Activated CD8-positive, alpha-beta memory T cell treated with anti-CD3 and anti-CD28 coated beads for 1 hour (primary cell): ENCODE data around the gene UBB.

Source experiments
- DNase-seq, 2 donors: peaks; one replicate each; pipeline ENCODE4 v3.0.0-alpha.2; 2020; ENCODE audit warnings: low read depth in 1 of 2; ENCODE audit errors: extremely low read depth in 1 of 2

The UBB gene

DNA sequence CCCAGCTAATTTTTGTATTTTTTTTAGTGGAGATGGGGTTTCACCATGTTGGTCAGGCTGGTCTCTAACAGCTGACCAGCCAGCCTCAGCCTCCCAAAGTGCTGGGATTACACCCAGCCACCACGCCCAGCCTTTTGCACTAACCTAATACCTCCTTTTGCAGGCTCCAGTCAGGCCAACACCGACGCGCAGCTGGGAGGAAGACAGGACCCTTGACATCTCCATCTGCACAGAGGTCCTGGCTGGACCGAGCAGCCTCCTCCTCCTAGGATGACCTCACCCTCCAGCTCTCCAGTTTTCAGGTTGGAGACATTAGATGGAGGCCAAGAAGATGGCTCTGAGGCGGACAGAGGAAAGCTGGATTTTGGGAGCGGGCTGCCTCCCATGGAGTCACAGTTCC lies 36.5 kb downstream of the UBB start:
- no peak for DNase-seq

DNA sequence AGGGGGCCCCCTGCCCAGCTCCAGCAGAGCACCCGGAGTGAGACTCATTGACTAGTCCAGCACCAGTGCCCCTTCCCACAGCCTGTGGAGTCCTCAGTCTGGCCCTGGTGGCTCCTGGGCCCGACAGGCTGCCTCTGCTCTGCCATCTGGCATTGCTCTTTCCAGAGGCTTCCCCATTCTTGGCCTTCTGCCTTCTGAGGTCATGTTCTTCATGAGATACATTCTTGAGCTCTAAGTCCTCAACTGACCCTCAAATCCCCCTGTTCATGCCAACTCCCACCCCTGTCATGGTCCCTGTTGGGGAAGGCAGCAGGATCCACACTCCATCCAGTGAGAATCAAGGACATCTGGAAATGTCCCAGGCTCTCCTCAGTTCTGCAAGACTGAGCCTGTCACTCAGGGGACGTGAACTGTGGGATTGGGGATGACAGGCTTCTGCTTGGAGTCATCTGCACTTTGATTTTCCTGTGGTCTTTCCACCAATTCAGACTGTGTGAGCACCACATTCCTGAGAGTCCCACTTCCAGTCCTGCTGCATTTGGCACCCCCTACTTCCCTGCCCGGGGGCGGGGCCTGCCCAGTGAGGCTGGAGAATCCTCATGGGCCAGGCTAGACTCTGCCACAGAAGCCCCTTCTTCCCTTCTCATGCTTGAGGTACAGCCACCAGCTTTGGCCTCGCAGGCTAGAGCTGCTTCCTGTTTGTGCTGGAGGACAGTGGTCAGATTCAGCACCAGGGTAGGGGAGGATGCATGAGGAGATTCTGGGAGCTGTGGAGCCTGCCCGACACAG lies 37.2 kb downstream of the UBB start:
- no peak for DNase-seq

GRCh38 chr17:16418685-16419068 lies 37.8 kb downstream of the UBB start:
- no peak for DNase-seq

DNA sequence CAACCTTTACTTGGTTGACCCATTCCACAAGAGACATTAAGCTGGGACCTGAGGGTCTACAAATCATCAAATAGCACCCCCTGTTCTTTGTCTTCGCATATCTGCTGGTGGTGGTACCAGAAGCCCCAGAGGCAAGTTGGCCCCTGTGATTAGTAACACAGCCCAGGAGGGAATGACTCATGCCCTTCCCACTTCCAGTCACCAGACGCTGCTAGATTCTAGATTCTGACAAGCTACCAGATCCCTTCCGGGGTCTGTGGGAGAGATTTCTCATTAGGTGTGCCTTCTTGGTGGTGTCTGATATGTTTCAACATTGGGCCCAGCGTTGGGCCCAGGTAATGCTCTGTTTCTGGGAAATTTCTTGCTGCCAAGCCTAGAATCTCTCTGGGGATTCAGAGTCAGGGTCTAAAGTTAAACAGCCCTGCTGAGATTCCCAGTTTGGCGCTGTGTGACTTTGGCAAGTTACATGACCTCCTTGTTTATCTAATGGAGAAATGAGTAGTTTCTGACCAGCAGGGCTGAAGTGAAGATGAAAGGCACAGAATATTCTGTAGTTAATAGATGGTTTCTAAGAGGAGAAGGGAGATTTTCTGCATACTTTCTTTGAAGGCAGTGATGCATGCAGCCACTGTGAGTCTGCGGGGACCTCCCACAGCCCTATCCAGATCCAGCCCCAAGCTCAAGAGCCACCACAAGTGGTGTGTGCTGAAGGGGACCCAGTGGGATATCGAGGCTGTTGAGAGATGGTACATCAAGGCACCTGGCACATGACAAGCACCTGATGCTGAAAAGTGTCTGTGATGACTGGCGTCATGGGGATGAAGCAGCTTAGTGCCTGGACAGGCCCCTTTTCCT lies 38.4 kb downstream of the UBB start:
- DNase-seq = no peak

DNA sequence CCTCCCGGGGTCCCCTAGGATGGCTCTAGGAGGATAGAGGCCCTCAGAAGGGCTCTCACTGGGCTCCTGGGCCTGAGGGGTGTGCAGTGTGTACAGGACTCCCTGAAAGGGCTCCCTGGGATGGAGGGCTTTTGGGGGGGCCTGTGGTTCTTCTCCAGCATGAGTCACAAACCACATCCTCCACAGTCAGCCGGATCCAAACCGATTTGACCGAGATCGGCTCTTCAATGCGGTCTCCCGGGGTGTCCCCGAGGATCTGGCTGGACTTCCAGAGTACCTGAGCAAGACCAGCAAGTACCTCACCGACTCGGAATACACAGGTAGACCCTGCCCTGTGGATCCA lies 39.0 kb downstream of the UBB start:
- no peak for DNase-seq

DNA sequence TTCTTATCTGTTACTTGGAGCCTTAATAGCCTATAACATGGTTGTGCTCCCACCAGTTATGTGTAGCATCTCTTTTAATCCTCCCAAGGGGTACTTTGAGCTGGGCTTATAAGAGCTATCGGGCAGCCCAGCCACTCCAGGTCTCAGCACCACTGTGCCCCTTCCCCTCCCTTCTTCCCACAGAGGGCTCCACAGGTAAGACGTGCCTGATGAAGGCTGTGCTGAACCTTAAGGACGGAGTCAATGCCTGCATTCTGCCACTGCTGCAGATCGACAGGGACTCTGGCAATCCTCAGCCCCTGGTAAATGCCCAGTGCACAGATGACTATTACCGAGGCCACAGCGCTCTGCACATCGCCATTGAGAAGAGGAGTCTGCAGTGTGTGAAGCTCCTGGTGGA lies 41.5 kb downstream of the UBB start:
- DNase-seq = no peak

DNA sequence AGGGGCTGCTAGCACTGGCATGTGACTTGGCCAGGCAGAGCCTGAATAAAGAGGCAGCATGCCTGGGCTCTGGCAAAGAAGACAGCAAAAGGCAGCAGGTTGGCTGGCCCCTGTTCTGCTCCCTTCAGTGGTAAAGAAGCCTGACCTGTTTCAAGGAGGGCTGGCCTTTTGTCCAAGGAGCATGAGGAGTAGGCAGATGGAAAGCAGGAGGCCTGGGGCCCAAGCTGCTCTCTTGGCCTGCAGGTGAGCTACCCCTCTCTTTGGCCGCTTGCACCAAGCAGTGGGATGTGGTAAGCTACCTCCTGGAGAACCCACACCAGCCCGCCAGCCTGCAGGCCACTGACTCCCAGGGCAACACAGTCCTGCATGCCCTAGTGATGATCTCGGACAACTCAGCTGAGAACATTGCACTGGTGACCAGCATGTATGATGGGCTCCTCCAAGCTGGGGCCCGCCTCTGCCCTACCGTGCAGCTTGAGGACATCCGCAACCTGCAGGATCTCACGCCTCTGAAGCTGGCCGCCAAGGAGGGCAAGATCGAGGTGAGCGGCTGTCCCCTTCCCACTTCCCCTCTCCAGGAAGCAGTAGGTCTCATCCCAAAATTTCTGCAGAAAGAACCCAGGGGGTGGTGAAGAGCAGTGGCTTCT lies 42.5 kb downstream of the UBB start:
- no peak for DNase-seq

DNA sequence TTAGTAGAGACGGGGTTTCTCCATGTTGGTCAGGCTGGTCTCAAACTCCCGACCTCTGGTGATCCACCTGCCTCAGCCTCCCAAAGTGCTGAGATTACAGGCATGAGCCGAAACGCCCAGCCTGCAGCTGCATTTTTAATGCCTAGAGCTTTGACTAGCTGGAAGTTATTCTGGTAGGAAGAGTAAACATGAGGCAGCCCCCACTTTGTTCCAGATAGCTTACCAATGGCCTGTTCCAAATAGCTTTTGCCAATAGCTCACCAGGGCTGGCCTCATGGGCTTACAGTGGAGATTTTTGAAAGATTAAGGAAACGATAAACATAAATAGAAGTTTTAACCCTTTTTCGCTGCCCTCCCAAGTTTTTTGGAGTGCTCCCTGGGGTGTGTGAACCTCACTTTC lies 44.3 kb downstream of the UBB start:
- no peak for DNase-seq

DNA sequence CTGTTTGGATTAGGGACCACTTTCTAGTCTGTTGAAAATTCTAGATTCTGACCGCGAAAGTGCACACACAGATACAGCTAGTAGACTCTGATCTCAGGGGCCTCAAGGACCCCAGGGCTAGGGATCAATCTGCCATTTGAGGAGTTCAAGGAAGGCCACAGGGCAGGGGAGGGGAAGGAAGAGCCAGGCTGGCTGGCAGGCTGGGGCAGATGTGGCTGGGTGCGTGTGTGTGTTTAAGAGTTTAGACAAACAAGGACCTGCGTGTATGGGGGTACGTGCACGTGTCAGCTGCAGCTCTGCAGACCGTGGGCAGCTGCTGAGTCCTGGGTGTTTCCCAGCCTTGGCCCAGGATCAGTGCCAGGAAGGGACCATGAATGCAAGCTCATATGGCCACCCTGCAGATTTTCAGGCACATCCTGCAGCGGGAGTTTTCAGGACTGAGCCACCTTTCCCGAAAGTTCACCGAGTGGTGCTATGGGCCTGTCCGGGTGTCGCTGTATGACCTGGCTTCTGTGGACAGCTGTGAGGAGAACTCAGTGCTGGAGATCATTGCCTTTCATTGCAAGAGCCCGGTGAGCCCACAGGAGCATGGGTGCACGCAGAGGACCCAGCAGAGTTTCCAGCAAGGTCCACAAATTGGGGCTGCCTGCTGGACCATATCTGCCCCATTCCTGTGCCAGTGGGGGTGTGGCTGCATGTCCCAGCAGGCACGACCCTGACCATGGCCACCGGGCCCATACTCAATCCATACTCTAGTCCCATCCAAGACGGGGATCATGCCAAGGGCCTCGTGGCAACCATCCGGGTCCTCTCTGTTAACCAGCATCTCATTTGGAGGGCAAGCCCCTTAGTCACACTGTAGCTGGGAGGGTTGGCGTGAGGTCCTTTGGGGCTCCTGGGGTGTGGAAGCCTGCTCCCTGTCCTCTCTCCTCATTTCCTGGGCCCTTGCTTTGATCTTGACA lies 45.1 kb downstream of the UBB start:
- DNase-seq = no peak

DNA sequence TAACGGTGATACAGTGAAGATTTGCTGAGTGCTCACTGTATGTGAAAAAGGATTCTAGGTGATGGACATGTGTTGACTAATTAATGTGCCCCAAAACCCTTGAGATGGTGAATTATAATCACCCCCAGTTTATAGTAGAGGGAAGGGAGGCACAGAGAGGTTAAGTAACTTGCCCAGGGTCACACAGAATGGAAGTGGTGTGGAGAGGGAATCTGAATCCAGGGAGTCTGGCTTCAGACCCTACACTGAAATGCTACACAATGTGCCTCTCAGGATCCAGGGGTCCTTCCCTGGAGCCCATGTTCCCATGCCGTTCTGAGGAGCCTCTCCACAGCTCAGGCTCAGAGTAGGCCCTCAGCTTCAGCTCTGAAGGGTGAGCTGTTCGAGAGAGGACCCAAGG lies 46.1 kb downstream of the UBB start:
- DNase-seq = no peak

- no peak for DNase-seq
Measured at GRCh38 chr17:16428098-16428882, 47.4 kb downstream of the UBB start.

GRCh38 chr17:16429083-16429482 lies 48.2 kb downstream of the UBB start:
- DNase-seq = no peak

- DNase-seq = no peak
Measured at GRCh38 chr17:16430650-16431049, 49.8 kb downstream of the UBB start.

DNA sequence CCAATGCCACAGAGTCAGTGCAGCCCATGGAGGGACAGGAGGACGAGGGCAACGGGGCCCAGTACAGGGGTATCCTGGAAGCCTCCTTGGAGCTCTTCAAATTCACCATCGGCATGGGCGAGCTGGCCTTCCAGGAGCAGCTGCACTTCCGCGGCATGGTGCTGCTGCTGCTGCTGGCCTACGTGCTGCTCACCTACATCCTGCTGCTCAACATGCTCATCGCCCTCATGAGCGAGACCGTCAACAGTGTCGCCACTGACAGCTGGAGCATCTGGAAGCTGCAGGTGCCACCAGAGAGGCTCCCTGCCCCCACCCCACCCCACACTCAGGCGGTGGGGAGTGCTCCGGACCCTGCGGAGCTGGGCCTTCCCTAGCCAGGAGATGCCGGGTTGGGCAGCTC lies 51.1 kb downstream of the UBB start:
- no peak for DNase-seq
